ENCODE results near the gene TP73.

TP73 gene

DNA sequence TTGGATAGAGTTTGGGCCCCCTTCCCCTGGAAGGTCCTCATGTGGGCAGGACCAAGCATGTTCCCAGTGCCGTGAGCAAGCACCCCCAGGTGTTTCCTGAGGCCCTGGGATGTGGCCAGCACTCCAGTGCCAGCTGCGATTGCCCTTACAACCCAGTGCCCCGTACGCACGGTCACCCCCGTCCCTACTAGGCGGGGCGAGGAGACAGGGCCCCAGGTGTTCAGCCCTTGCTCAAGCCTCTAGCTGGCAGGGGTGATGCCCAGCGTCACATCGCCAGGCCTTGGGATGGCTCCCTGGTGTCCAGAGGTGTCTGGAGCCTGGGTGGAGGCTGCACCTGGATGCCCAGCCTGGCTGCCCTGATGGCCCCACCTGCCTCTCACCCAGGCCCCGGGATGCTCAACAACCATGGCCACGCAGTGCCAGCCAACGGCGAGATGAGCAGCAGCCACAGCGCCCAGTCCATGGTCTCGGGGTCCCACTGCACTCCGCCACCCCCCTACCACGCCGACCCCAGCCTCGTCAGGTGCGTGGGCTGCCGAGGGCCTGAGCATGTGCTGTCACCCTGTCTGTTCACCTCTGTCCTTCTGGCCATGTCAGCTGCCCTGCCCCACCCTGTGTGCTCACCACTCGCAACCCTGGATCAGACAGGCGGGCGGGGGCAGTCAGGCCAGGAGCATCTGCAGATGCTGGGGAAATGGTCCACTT lies 78.4 kb downstream of the TP73 start:
- Histone ChIP-seq H3K4me1 (ENCODE audit: control extremely low read depth in 1 of 4, control insufficient read depth in 4 of 4, insufficient read depth in 4 of 4, low read length in 3 of 4) (peaks cover 0 to 7% (median 2%) of the 10 kb centered on the region in 4 experiments), H3K4me3 (ENCODE audit: control insufficient read depth in 1 of 7, extremely low read depth in 1 of 7, insufficient read depth in 4 of 7, low read depth in 2 of 7, low read length in 6 of 7) (no peak overlapping the region), H3K27me3 (replicated peaks in 2 of 5; ENCODE audit: control insufficient read depth in 4 of 5, insufficient read depth in 5 of 5, low read length in 4 of 5) (peaks cover 0 to 35% (median 3%) of the 10 kb centered on the region in 5 experiments), H3K9me3 (ENCODE audit: control extremely low read depth in 1 of 5, control insufficient read depth in 4 of 5, insufficient read depth in 2 of 5, low read depth in 1 of 5, low read length in 4 of 5) (no peaks in the 10 kb centered on the region), H3K27ac (ENCODE audit: insufficient read depth in 1 of 2, low read depth in 1 of 2, low read length in 2 of 2, poor library complexity in 1 of 2, severe bottlenecking in 2 of 2) (no peak overlapping the region), H3K36me3 (ENCODE audit: control insufficient read depth in 4 of 4, insufficient read depth in 4 of 4, low read length in 3 of 4) (peaks cover 0 to 6% (median 2%) of the 10 kb centered on the region in 4 experiments)
- ChIA-PET CTCF (interaction anchor here (1.0 to 1.3 kb wide), 2 partner anchors 9 to 13 kb away, joined by 3 to 4 read pairs; no protein-coding TSS in a partner anchor), POLR2A (interaction anchor here (0.6 kb wide), 1 partner anchor 8 kb away, joined by 3 read pairs; no protein-coding TSS in a partner anchor)
- 71% methylated on average over 25 of the region's 25 CpGs for WGBS (ENCODE audit: insufficient coverage)
- DNase-seq = peak in 2 of 3 donors; percentile 46 to 56

DNA sequence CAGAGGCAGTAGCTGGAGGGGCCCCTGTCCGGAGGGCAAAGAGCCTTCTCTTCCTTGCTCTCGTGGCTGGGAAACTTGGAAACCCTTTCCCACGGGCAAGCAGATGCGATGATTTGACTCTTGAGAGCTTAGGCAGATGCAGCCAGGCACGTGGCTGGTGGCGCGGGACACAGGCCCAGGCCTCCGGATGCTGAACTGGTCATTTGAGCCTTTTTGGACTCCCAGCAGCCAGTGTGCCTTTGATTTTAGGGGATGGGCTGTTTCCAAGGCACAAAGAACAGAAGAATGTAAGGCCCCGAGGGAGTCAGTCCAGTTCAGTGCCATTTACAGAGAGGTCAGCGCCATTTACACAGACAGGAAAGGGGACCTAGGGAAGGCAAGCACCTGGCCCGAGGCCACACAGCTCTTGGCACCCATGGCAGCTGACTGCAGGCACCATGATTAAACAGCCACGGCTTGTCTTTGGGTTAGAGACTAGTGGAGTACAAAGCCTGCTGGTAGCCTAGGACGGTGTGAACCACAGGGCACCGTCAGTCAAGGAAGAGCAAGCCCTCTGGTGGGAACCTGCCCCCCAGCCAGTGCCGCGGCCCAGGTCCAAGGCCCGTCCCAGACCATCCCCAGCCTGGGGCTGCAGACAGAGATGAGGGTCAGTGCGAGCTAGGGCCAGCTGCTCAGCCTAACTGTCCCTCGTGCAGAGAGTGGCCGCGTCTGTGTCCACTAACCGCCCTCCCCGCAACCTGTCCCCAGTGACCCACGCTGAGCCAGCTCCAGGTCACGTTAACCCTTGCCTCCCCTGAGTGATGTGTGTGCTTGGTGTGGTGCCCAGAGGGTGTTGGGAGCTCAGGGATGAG lies 79.5 kb downstream of the TP73 start:
- Histone ChIP-seq H3K4me1 (ENCODE audit: control extremely low read depth in 1 of 4, control insufficient read depth in 4 of 4, insufficient read depth in 4 of 4, low read length in 3 of 4) (peaks cover 0 to 7% (median 2%) of the 10 kb centered on the region in 4 experiments), H3K9me3 (ENCODE audit: control extremely low read depth in 1 of 5, control insufficient read depth in 4 of 5, insufficient read depth in 2 of 5, low read depth in 1 of 5, low read length in 4 of 5) (no peaks in the 10 kb centered on the region), H3K4me3 (ENCODE audit: control insufficient read depth in 1 of 7, extremely low read depth in 1 of 7, insufficient read depth in 4 of 7, low read depth in 2 of 7, low read length in 6 of 7) (no peak overlapping the region), H3K36me3 (ENCODE audit: control insufficient read depth in 4 of 4, insufficient read depth in 4 of 4, low read length in 3 of 4) (peaks cover 0 to 17% (median 10%) of the 10 kb centered on the region in 4 experiments), H3K27ac (ENCODE audit: insufficient read depth in 1 of 2, low read depth in 1 of 2, low read length in 2 of 2, poor library complexity in 1 of 2, severe bottlenecking in 2 of 2) (no peak overlapping the region), H3K27me3 (replicated peaks in 2 of 5; ENCODE audit: control insufficient read depth in 4 of 5, insufficient read depth in 5 of 5, low read length in 4 of 5) (peaks cover 0 to 35% (median 3%) of the 10 kb centered on the region in 5 experiments)
- WGBS (ENCODE audit: insufficient coverage) = 92% methylated on average over 24 of the region's 25 CpGs
- DNase-seq = no peak
- ChIA-PET CTCF (interaction anchor here (1.1 kb wide), 1 partner anchor 37 kb away, joined by 3 read pairs; no protein-coding TSS in a partner anchor), POLR2A (no interaction called here)

DNA sequence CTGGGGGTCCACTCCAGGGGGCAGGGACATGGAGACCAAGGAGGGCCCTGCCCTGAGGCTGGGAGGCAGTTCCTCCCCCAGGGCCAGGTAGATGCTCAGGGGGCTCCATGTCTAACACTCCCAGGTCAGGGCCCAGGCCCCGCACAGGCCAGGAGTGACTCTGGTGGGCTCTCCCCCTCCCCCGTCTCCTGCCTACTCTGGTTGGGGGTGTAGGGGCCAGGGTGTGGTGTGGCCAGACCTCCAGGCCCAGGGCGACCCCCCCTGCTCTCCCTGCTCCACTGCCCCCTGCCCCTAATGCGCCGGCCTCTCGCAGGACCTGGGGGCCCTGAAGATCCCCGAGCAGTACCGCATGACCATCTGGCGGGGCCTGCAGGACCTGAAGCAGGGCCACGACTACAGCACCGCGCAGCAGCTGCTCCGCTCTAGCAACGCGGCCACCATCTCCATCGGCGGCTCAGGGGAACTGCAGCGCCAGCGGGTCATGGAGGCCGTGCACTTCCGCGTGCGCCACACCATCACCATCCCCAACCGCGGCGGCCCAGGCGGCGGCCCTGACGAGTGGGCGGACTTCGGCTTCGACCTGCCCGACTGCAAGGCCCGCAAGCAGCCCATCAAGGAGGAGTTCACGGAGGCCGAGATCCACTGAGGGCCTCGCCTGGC lies 80.2 kb downstream of the TP73 start:
- Histone ChIP-seq H3K27me3 (replicated peaks in 2 of 5; ENCODE audit: control insufficient read depth in 4 of 5, insufficient read depth in 5 of 5, low read length in 4 of 5) (peaks cover 0 to 35% (median 3%) of the 10 kb centered on the region in 5 experiments), H3K9me3 (ENCODE audit: control extremely low read depth in 1 of 5, control insufficient read depth in 4 of 5, insufficient read depth in 2 of 5, low read depth in 1 of 5, low read length in 4 of 5) (no peaks in the 10 kb centered on the region), H3K4me1 (ENCODE audit: control extremely low read depth in 1 of 4, control insufficient read depth in 4 of 4, insufficient read depth in 4 of 4, low read length in 3 of 4) (peaks cover 0 to 7% (median 2%) of the 10 kb centered on the region in 4 experiments), H3K27ac (ENCODE audit: insufficient read depth in 1 of 2, low read depth in 1 of 2, low read length in 2 of 2, poor library complexity in 1 of 2, severe bottlenecking in 2 of 2) (no peak overlapping the region), H3K4me3 (ENCODE audit: control insufficient read depth in 1 of 7, extremely low read depth in 1 of 7, insufficient read depth in 4 of 7, low read depth in 2 of 7, low read length in 6 of 7) (no peak overlapping the region), H3K36me3 (ENCODE audit: control insufficient read depth in 4 of 4, insufficient read depth in 4 of 4, low read length in 3 of 4) (peaks cover 0 to 23% (median 14%) of the 10 kb centered on the region in 4 experiments)
- DNase-seq = peak in 2 of 3 donors; percentile 22 to 24
- WGBS (ENCODE audit: insufficient coverage) = 48% methylated on average over 26 of the region's 37 CpGs
- ChIA-PET POLR2A (no interaction called here), CTCF (interaction anchor here (1.1 kb wide), 1 partner anchor 37 kb away, joined by 3 read pairs; no protein-coding TSS in a partner anchor)

DNA sequence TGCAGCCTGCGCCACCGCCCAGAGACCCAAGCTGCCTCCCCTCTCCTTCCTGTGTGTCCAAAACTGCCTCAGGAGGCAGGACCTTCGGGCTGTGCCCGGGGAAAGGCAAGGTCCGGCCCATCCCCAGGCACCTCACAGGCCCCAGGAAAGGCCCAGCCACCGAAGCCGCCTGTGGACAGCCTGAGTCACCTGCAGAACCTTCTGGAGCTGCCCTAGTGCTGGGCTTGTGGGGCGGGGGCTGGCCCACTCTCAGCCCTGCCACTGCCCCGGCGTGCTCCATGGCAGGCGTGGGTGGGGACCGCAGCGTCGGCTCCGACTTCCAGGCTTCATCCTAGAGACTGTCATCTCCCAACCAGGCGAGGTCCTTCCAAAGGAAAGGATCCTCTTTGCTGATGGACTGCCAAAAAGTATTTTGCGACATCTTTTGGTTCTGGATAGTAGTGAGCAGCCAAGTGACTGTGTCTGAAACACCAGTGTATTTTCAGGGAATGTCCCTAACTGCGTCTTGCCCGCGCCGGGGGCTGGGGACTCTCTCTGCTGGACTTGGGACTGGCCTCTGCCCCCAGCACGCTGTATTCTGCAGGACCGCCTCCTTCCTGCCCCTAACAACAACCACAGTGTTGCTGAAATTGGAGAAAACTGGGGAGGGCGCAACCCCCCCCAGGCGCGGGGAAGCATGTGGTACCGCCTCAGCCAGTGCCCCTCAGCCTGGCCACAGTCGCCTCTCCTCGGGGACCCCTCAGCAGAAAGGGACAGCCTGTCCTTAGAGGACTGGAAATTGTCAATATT lies 81.0 kb downstream of the TP73 start:
- ChIA-PET CTCF (interaction anchor here (1.0 kb wide), 1 partner anchor 9 kb away, joined by 3 read pairs; no protein-coding TSS in a partner anchor), POLR2A (no interaction called here)
- no peak for DNase-seq
- peaks cover 0 to 28% (median 3%) of the 10 kb centered on the region in 5 experiments for H3K27me3 ChIP-seq (replicated peaks in 2 of 5; ENCODE audit: control insufficient read depth in 4 of 5, insufficient read depth in 5 of 5, low read length in 4 of 5)
- H3K36me3 ChIP-seq (ENCODE audit: control insufficient read depth in 4 of 4, insufficient read depth in 4 of 4, low read length in 3 of 4) = peaks cover 0 to 28% (median 21%) of the 10 kb centered on the region in 4 experiments
- H3K27ac ChIP-seq (ENCODE audit: insufficient read depth in 1 of 2, low read depth in 1 of 2, low read length in 2 of 2, poor library complexity in 1 of 2, severe bottlenecking in 2 of 2) = no peak overlapping the region
- peaks cover 0 to 7% (median 2%) of the 10 kb centered on the region in 4 experiments for H3K4me1 ChIP-seq (ENCODE audit: control extremely low read depth in 1 of 4, control insufficient read depth in 4 of 4, insufficient read depth in 4 of 4, low read length in 3 of 4)
- no peaks in the 10 kb centered on the region for H3K9me3 ChIP-seq (ENCODE audit: control extremely low read depth in 1 of 5, control insufficient read depth in 4 of 5, insufficient read depth in 2 of 5, low read depth in 1 of 5, low read length in 4 of 5)
- whole genome bisulfite sequencing (ENCODE audit: insufficient coverage) = 89% methylated on average over 29 of the region's 29 CpGs
- no peak overlapping the region for H3K4me3 ChIP-seq (ENCODE audit: control insufficient read depth in 1 of 7, extremely low read depth in 1 of 7, insufficient read depth in 4 of 7, low read depth in 2 of 7, low read length in 6 of 7)

DNA sequence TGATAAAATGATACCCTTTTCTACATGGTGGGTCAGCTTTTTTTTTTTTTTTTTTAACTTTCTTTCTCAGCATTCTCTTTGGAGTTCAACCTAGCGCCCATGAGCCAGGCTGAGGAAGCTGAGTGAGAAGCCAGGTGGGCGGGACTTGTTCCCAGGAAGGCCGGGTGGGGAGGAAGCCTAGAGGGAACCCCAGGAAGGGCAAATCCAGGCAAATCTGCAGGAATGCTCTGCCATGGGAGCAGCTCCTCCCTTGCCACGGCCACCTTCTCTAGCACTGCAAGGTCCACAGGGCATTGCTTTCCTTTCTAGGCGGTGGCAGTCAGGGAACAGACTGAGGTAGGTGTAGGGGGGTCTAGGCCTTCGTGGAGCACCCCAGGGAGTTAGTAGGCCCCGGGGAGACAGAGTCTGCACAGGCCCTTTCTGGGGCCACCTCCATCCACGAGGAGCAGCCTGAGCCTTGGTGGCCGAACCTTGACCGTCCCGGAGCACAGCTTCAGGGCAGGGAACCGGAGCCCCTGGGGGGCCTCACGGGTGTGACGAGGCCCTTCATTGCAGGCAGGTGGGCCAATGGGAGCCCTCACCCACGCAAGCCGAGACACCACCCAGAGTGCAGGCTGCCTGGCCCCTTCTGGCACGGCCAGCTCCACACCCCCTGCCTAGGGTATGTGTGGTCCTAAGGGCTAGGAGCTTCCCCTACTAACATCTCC lies 81.7 kb downstream of the TP73 start:
- POLR2A ChIA-PET = no interaction called here
- CTCF ChIA-PET = interaction anchor here (1.0 kb wide), 1 partner anchor 10 kb away, joined by 3 read pairs; no protein-coding TSS in a partner anchor
- H3K27me3 ChIP-seq (replicated peaks in 2 of 5; ENCODE audit: control insufficient read depth in 4 of 5, insufficient read depth in 5 of 5, low read length in 4 of 5) = peaks cover 0 to 26% (median 2%) of the 10 kb centered on the region in 5 experiments
- H3K4me1 ChIP-seq (ENCODE audit: control extremely low read depth in 1 of 4, control insufficient read depth in 4 of 4, insufficient read depth in 4 of 4, low read length in 3 of 4) = peaks cover 0 to 7% (median 2%) of the 10 kb centered on the region in 4 experiments
- no peak overlapping the region for H3K27ac ChIP-seq (ENCODE audit: insufficient read depth in 1 of 2, low read depth in 1 of 2, low read length in 2 of 2, poor library complexity in 1 of 2, severe bottlenecking in 2 of 2)
- no peak overlapping the region for H3K4me3 ChIP-seq (ENCODE audit: control insufficient read depth in 1 of 7, extremely low read depth in 1 of 7, insufficient read depth in 4 of 7, low read depth in 2 of 7, low read length in 6 of 7)
- peaks cover 3 to 35% (median 28%) of the 10 kb centered on the region in 4 experiments for H3K36me3 ChIP-seq (ENCODE audit: control insufficient read depth in 4 of 4, insufficient read depth in 4 of 4, low read length in 3 of 4)
- WGBS (ENCODE audit: insufficient coverage) = 93% methylated on average over 14 of the region's 17 CpGs
- no peak for DNase-seq
- no peaks in the 10 kb centered on the region for H3K9me3 ChIP-seq (ENCODE audit: control extremely low read depth in 1 of 5, control insufficient read depth in 4 of 5, insufficient read depth in 2 of 5, low read depth in 1 of 5, low read length in 4 of 5)

DNA sequence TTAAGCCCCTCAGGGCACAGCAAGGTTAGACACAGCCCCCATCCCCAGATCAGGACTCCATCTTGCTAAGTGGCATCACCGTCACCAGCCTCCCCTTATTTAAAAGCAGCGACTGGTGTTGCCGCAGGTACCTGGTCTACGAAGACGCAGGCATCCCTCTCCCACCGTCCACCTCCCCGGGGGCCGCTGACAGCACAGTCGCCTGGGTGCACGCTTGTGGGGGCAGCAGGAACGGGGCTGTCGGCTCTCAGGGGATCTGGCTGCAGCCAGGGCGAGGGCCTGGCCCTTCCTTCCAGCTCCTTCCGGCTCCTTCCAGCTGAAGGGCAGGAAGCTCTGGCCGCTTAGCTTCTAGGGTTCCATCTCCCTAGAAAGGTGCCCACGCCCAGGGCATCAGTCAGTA lies 82.3 kb downstream of the TP73 start:
- ChIA-PET POLR2A (no interaction called here), CTCF (interaction anchor here (0.9 to 1.0 kb wide), 2 partner anchors 10 kb away, joined by 3 read pairs; no protein-coding TSS in a partner anchor)
- Histone ChIP-seq H3K27ac (ENCODE audit: insufficient read depth in 1 of 2, low read depth in 1 of 2, low read length in 2 of 2, poor library complexity in 1 of 2, severe bottlenecking in 2 of 2) (no peak overlapping the region), H3K9me3 (ENCODE audit: control extremely low read depth in 1 of 5, control insufficient read depth in 4 of 5, insufficient read depth in 2 of 5, low read depth in 1 of 5, low read length in 4 of 5) (no peaks in the 10 kb centered on the region), H3K4me1 (ENCODE audit: control extremely low read depth in 1 of 4, control insufficient read depth in 4 of 4, insufficient read depth in 4 of 4, low read length in 3 of 4) (peaks cover 0 to 7% (median 2%) of the 10 kb centered on the region in 4 experiments), H3K4me3 (ENCODE audit: control insufficient read depth in 1 of 7, extremely low read depth in 1 of 7, insufficient read depth in 4 of 7, low read depth in 2 of 7, low read length in 6 of 7) (no peak overlapping the region), H3K36me3 (ENCODE audit: control insufficient read depth in 4 of 4, insufficient read depth in 4 of 4, low read length in 3 of 4) (peaks cover 3 to 41% (median 31%) of the 10 kb centered on the region in 4 experiments), H3K27me3 (replicated peaks in 2 of 5; ENCODE audit: control insufficient read depth in 4 of 5, insufficient read depth in 5 of 5, low read length in 4 of 5) (peaks cover 0 to 26% (median under 1%) of the 10 kb centered on the region in 5 experiments)
- DNase-seq = no peak
- WGBS (ENCODE audit: insufficient coverage) = 97% methylated on average over 16 of the region's 16 CpGs

Data from common myeloid progenitor, CD34-positive (primary cell).